ENCODE measurements around the gene GOLGA8B.
"Not testable (repeated sequence)": the region's sequence is repeated elsewhere in the genome, so short reads cannot be mapped to it uniquely, and the experiment has no call there.

Gene GOLGA8B

DNA sequence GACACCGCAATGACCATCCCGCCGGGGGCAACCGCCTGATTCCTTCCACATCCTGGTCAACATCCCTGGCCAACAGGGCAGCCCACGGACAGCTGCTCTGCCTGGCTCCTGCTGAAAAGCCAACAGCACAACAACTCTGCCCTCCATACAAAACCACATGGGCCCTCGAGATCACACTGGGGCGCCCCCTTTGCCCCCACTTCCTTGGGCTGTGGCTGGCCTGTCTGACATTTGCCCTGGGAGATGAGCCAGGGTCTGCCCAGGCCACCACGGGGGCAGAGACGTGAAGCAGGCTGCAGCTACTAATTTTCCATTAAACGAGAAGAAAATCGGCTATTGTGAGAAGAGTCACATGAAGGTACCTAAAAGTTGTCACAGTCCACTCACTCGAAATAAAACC, 16.3 kb downstream of the GOLGA8B start:
- H3K4me3 ChIP-seq (ENCODE audit: insufficient read depth, low read depth, low read length); H3K36me3 ChIP-seq (ENCODE audit: control insufficient read depth, insufficient read depth, low read length); H3K27ac ChIP-seq (ENCODE audit: insufficient read depth, low read depth, low read length, poor library complexity, severe bottlenecking); H3K9me3 ChIP-seq (ENCODE audit: control insufficient read depth, low read length); H3K27me3 ChIP-seq (ENCODE audit: control insufficient read depth, insufficient read depth, low read length, poor library complexity, severe bottlenecking); H3K4me1 ChIP-seq (ENCODE audit: control insufficient read depth, insufficient read depth, low read length): not testable (repeated sequence)
- 91 to 99% methylated on average over 6 of the region's 12 CpGs for WGBS, 2 experiments

DNA sequence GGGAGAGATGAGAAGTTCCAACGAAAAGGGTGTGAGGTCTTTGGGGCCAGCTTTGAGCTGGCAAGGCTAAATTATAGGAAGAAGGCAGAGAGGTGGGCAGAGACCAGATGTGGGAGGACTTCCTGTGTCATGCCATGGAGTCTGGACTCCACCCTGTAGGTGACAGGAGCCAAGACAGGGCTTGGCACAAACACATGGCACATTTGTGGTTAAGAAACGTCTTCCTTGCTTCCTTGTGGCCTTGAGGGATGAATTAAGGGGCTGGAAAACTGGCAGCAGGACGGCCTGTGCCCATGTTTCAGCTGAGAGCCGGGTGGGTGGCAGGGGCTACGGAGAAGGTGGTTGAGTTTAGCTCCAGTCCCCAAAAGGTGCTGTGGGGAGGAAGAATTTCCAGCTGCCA, 18.7 kb downstream of the GOLGA8B start:
- H3K4me3 ChIP-seq (ENCODE audit: insufficient read depth, low read depth, low read length); H3K9me3 ChIP-seq (ENCODE audit: control insufficient read depth, low read length); H3K27ac ChIP-seq (ENCODE audit: insufficient read depth, low read depth, low read length, poor library complexity, severe bottlenecking); H3K36me3 ChIP-seq (ENCODE audit: control insufficient read depth, insufficient read depth, low read length); H3K27me3 ChIP-seq (ENCODE audit: control insufficient read depth, insufficient read depth, low read length, poor library complexity, severe bottlenecking); H3K4me1 ChIP-seq (ENCODE audit: control insufficient read depth, insufficient read depth, low read length): not testable (repeated sequence)
- 95% methylated on average over 5 of the region's 5 CpGs for WGBS, 2 experiments

DNA sequence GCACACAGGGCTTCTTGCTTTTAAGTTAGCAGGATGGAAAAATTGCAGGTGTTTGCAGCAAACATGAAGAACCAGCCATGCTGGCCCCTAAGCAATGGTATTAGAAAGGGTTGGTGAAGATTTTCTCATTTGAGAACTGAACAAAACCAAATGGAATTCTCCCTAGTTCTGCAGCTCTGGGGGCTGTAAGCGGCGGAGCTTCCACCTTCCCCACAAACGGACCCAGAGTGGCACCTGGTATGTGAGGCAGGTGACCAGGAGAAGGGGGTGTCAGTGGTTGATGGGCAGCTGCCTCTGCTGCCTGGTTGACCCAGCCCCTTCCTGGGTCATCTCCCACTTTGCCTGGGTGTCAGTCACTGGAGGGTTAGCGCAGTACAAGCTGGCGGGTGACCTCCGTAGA, 22.6 kb downstream of the GOLGA8B start:
- not testable (repeated sequence) for H3K36me3 ChIP-seq (ENCODE audit: control insufficient read depth, insufficient read depth, low read length); H3K4me3 ChIP-seq (ENCODE audit: insufficient read depth, low read depth, low read length); H3K4me1 ChIP-seq (ENCODE audit: control insufficient read depth, insufficient read depth, low read length); H3K27me3 ChIP-seq (ENCODE audit: control insufficient read depth, insufficient read depth, low read length, poor library complexity, severe bottlenecking); H3K27ac ChIP-seq (ENCODE audit: insufficient read depth, low read depth, low read length, poor library complexity, severe bottlenecking); H3K9me3 ChIP-seq (ENCODE audit: control insufficient read depth, low read length)
- 90% methylated on average over 2 of the region's 6 CpGs; no CpG with 5 or more reads in 1 of the 2 experiments for WGBS, 2 experiments

DNA sequence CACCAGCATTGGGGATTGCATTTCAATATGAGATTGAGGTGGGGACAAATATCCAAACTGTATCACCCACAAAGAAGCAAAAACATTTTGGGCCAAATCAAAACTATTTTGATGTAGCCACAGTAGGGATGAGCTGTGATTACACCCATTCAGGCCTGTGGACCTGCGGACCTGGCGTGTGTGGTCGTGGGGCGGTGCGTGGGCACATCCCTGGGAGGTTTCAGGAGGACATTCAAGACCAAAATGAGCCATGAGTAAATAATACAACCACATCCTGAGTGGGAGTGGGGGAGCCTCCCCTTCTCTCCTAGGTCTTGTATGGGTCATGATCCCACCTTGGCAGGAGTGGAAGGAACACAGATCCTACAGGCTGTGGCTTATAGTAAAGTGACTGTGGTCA, 23.7 kb downstream of the GOLGA8B start:
- H3K36me3 ChIP-seq (ENCODE audit: control insufficient read depth, insufficient read depth, low read length); H3K4me1 ChIP-seq (ENCODE audit: control insufficient read depth, insufficient read depth, low read length); H3K27ac ChIP-seq (ENCODE audit: insufficient read depth, low read depth, low read length, poor library complexity, severe bottlenecking); H3K27me3 ChIP-seq (ENCODE audit: control insufficient read depth, insufficient read depth, low read length, poor library complexity, severe bottlenecking); H3K4me3 ChIP-seq (ENCODE audit: insufficient read depth, low read depth, low read length); H3K9me3 ChIP-seq (ENCODE audit: control insufficient read depth, low read length): not testable (repeated sequence)
- WGBS, 2 experiments: 95 to 97% methylated on average over 5 of the region's 5 CpGs

DNA sequence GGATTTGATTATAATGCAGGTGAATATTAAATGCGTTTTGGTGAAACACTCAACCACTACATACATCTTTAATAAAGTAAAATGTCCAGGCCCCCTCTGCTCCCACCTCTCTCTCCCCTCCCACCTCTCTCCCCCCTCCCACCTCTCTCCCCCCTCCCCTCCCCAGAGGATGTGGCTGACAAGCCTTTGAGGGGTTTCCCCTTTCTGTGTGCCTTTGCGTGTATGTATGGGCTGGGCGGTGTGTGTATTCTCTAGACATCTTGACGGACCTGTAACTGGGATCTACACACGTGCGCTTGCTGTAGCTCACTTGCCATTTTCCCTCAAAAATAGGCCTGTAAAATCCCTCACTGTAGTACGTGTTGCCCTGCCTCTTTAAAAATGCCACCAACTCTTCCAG, 28.3 kb downstream of the GOLGA8B start:
- H3K36me3 ChIP-seq (ENCODE audit: control insufficient read depth, insufficient read depth, low read length); H3K27ac ChIP-seq (ENCODE audit: insufficient read depth, low read depth, low read length, poor library complexity, severe bottlenecking): not testable (repeated sequence)

GRCh38 chr15:34554716-34555115, 28.7 kb downstream of the GOLGA8B start:
- not testable (repeated sequence) for H3K4me3 ChIP-seq (ENCODE audit: insufficient read depth, low read depth, low read length); H3K4me1 ChIP-seq (ENCODE audit: control insufficient read depth, insufficient read depth, low read length); H3K27ac ChIP-seq (ENCODE audit: insufficient read depth, low read depth, low read length, poor library complexity, severe bottlenecking); H3K9me3 ChIP-seq (ENCODE audit: control insufficient read depth, low read length); H3K27me3 ChIP-seq (ENCODE audit: control insufficient read depth, insufficient read depth, low read length, poor library complexity, severe bottlenecking); H3K36me3 ChIP-seq (ENCODE audit: control insufficient read depth, insufficient read depth, low read length)
- WGBS, 2 experiments: 85 to 90% methylated on average over 3 to 4 of the region's 9 CpGs

More for the DNA sequence above, 28.3 kb downstream of the GOLGA8B start:
- H3K27me3 ChIP-seq (ENCODE audit: control insufficient read depth, insufficient read depth, low read length, poor library complexity, severe bottlenecking); H3K4me3 ChIP-seq (ENCODE audit: insufficient read depth, low read depth, low read length); H3K9me3 ChIP-seq (ENCODE audit: control insufficient read depth, low read length); H3K4me1 ChIP-seq (ENCODE audit: control insufficient read depth, insufficient read depth, low read length): not testable (repeated sequence)
- WGBS, 2 experiments: no CpG with 5 or more reads among the region's 7 CpGs

DNA sequence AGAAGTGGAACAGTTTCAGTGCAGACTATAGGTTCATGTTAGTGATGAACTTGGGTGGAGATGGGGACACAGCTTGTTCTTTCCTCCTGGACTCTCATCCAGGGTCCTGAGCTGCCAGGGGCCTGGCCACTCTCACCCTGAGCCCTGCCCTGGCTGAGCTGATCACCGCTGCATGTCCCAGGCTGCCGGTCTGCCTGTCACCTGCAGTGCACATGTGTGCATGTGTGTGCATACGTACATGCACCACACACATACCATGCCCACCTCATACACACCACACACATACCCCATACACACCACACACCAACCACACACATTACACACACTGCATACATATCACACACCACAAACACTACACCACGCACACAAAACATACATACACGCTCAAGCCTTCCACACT, 29.3 kb downstream of the GOLGA8B start:
- H3K27me3 ChIP-seq (ENCODE audit: control insufficient read depth, insufficient read depth, low read length, poor library complexity, severe bottlenecking): not testable (repeated sequence)

DNA sequence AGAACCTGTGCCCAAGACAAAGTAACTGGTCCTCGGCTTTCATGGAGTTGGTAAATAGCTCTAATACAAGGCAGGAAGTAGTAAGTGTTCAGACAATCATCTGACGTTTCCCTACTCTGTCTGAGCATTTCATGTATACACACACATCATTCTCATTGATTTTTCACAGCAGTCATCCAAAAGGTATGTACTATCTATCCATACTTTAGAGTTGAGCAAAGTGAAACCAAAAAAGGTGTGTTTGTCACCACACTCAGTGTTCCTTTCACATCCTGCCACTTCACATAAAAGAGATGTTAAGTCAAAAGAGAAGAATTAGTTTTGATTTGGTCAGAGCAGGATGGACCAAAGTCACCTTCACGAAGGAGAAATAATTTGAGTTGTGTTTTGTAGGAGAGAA, 33.3 kb downstream of the GOLGA8B start:
- no CpG with 5 or more reads among the region's 3 CpGs for WGBS, 2 experiments
- H3K27ac ChIP-seq (ENCODE audit: insufficient read depth, low read depth, low read length, poor library complexity, severe bottlenecking); H3K4me3 ChIP-seq (ENCODE audit: insufficient read depth, low read depth, low read length); H3K27me3 ChIP-seq (ENCODE audit: control insufficient read depth, insufficient read depth, low read length, poor library complexity, severe bottlenecking); H3K9me3 ChIP-seq (ENCODE audit: control insufficient read depth, low read length); H3K36me3 ChIP-seq (ENCODE audit: control insufficient read depth, insufficient read depth, low read length); H3K4me1 ChIP-seq (ENCODE audit: control insufficient read depth, insufficient read depth, low read length): not testable (repeated sequence)

More for the DNA sequence above, 29.3 kb downstream of the GOLGA8B start:
- WGBS, 2 experiments: 91 to 93% methylated on average over 2 of the region's 5 CpGs
- H3K9me3 ChIP-seq (ENCODE audit: control insufficient read depth, low read length); H3K27ac ChIP-seq (ENCODE audit: insufficient read depth, low read depth, low read length, poor library complexity, severe bottlenecking); H3K36me3 ChIP-seq (ENCODE audit: control insufficient read depth, insufficient read depth, low read length); H3K4me1 ChIP-seq (ENCODE audit: control insufficient read depth, insufficient read depth, low read length); H3K4me3 ChIP-seq (ENCODE audit: insufficient read depth, low read depth, low read length): not testable (repeated sequence)

- not testable (repeated sequence) for H3K27ac ChIP-seq (ENCODE audit: insufficient read depth, low read depth, low read length, poor library complexity, severe bottlenecking); H3K4me1 ChIP-seq (ENCODE audit: control insufficient read depth, insufficient read depth, low read length); H3K27me3 ChIP-seq (ENCODE audit: control insufficient read depth, insufficient read depth, low read length, poor library complexity, severe bottlenecking); H3K36me3 ChIP-seq (ENCODE audit: control insufficient read depth, insufficient read depth, low read length); H3K9me3 ChIP-seq (ENCODE audit: control insufficient read depth, low read length); H3K4me3 ChIP-seq (ENCODE audit: insufficient read depth, low read depth, low read length)
- no CpG with 5 or more reads among the region's 4 CpGs for WGBS, 2 experiments
These were observed 34.1 kb downstream of the GOLGA8B start for GRCh38 chr15:34549381-34549809.

DNA sequence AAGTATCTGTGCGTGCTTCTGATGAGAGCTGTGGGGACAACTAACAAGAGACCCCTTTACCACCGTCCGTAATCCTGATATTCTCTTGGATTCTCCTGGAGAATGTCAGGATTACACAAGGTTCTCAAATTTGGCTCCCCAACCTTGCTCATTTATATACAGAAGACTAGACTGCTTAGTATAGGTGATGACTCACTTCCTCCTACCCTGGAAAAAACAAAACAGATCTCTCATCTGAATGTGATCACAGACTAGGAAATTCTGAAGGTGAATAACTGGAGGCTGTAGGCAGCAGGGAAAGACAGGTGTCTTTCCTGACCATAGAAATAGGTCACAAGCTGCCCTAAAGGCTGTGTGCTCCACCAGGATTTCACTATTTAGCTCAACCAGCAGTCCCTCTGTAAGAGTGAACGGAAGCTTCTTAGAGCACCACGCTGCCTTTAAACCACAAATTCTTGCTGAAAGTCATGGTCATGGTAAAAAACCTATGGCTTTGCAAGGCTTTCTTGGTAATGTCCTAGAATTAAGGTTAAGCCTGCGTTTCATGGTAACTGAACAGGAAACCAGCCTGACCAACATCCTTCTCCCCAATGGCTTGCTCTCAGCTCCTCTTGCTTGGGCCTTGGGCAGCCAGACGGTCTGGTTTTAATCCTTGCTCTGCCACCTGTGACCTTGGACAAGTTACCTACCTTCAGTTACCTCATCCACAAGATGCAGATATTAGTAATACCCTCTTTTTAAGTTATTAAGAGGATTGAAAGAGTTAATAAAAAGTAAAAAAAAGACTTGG, 39.4 kb downstream of the GOLGA8B start:
- H3K27me3 ChIP-seq (ENCODE audit: control insufficient read depth, insufficient read depth, low read length, poor library complexity, severe bottlenecking); H3K4me1 ChIP-seq (ENCODE audit: control insufficient read depth, insufficient read depth, low read length); H3K9me3 ChIP-seq (ENCODE audit: control insufficient read depth, low read length); H3K27ac ChIP-seq (ENCODE audit: insufficient read depth, low read depth, low read length, poor library complexity, severe bottlenecking); H3K4me3 ChIP-seq (ENCODE audit: insufficient read depth, low read depth, low read length); H3K36me3 ChIP-seq (ENCODE audit: control insufficient read depth, insufficient read depth, low read length): not testable (repeated sequence)
- WGBS, 2 experiments: 100% methylated on average over 2 of the region's 7 CpGs

DNA sequence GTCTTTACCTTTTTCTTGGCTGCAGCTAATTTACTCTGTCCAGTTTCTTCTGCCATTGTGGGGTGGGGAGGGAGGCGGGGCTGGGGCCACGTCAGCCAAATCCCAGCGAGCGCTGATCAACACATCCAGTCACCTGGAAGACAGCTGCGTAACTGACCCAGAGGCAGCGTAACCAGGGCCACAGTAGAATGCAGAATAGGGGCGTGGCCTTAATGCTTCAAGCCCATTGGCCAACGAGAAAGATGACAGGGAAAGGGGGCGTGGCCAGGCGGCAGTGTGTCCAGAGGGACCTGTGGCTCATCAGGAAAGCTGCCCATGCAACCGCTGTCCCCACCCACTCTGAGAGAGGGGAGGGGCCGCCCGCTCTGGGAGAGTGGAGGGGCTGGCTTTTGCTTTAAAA, 47.6 kb downstream of the GOLGA8B start:
- H3K9me3 ChIP-seq (ENCODE audit: control insufficient read depth, low read length); H3K4me3 ChIP-seq (ENCODE audit: insufficient read depth, low read depth, low read length); H3K36me3 ChIP-seq (ENCODE audit: control insufficient read depth, insufficient read depth, low read length); H3K4me1 ChIP-seq (ENCODE audit: control insufficient read depth, insufficient read depth, low read length); H3K27ac ChIP-seq (ENCODE audit: insufficient read depth, low read depth, low read length, poor library complexity, severe bottlenecking); H3K27me3 ChIP-seq (ENCODE audit: control insufficient read depth, insufficient read depth, low read length, poor library complexity, severe bottlenecking): not testable (repeated sequence)
- no CpG with 5 or more reads among the region's 13 CpGs for WGBS, 2 experiments

Data from ectodermal cell (in vitro differentiated cells).